Endothelial cell (in vitro differentiated cells): ENCODE measurements around the gene EFCAB6. TPM values are rescaled to one million over a fixed set of nuclear protein-coding genes. Genes with fewer than 3 reads are reported as not detected.

Source experiments
- DNase-seq: peaks from one replicate; pipeline ENCODE4 v3.0.0; 2021; ENCODE audit warnings: low spot score
- H3K27ac Mint-ChIP-seq: one replicate; pipeline ENCODE4 v1.8.0; 2021; ENCODE audit warnings: mixed read lengths, inconsistent platforms; ENCODE audit not compliant: unreplicated experiment
- H3K27me3 Mint-ChIP-seq: one replicate; pipeline ENCODE4 v1.8.0; 2021; ENCODE audit warnings: mild to moderate bottlenecking, moderate library complexity, mixed read lengths, inconsistent platforms; ENCODE audit not compliant: unreplicated experiment
- H3K36me3 Mint-ChIP-seq: one replicate; pipeline ENCODE4 v1.8.0; 2021; ENCODE audit warnings: mild to moderate bottlenecking, low read depth, mixed read lengths, inconsistent platforms; ENCODE audit not compliant: unreplicated experiment
- H3K4me1 Mint-ChIP-seq: one replicate; pipeline ENCODE4 v1.8.0; 2021; ENCODE audit warnings: mild to moderate bottlenecking, mixed read lengths, inconsistent platforms; ENCODE audit not compliant: unreplicated experiment
- H3K4me3 Mint-ChIP-seq: one replicate; pipeline ENCODE4 v1.8.0; 2021; ENCODE audit warnings: mild to moderate bottlenecking, mixed read lengths, inconsistent platforms; ENCODE audit not compliant: unreplicated experiment
- H3K9me3 Mint-ChIP-seq: one replicate; pipeline ENCODE4 v1.8.0; 2021; ENCODE audit warnings: mixed read lengths, inconsistent platforms; ENCODE audit not compliant: unreplicated experiment
- CTCF ChIP-seq: fragments of 200-600 bp; sonication (generic); IDR thresholded peaks from one replicate; pipeline ENCODE4 v1.5.0; 2021; ENCODE audit warnings: antibody characterized with exemption; ENCODE audit not compliant: unreplicated experiment
- total RNA-seq: library from RNA; stranded (reverse); fragmentation: NEBNext Ultra II Directional; extraction: Animal tissue kit (Norgen Biotek cat#: 25700); gene quantifications from one replicate; pipeline ENCODE4 v1.2.1, GENCODE V29; 2021; ENCODE audit not compliant: unreplicated experiment

The EFCAB6 gene
- total RNA-seq, 1 donor from 2014 or later = 0.69 TPM

GRCh38 chr22:43714104-43714503, 98.0 kb downstream of the EFCAB6 start:
- H3K27me3 Mint-ChIP-seq = no peaks in the 10 kb centered on the region
- no peak overlapping the region for H3K4me3 Mint-ChIP-seq

DNA sequence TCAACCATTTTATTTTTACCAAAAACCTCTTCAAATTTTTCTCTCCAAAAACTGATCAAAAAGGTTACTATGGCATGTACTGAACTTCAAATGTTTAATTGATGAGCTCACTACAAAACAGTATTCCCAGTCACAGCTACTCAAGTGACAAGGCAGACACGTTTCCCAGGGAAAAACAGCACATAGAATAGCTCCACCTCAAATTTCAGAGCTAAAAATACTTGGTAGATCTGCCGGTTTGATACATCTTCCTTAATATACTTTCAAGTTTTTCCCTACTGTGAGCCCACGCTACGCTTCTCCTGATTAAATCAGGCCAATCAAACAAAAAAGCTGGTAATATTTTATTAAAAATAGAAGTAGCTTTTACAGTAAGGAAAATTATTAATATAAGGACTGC, 100.4 kb downstream of the EFCAB6 start:
- H3K4me1 Mint-ChIP-seq = peaks cover 3% of the 10 kb centered on the region
- H3K27ac Mint-ChIP-seq = no peak overlapping the region
- H3K9me3 Mint-ChIP-seq = no peaks in the 10 kb centered on the region
- H3K4me3 Mint-ChIP-seq = no peak overlapping the region
- no peak for DNase-seq
- no peaks in the 10 kb centered on the region for H3K27me3 Mint-ChIP-seq
- TF ChIP-seq CTCF = no peak
- no peaks in the 10 kb centered on the region for H3K36me3 Mint-ChIP-seq

More at GRCh38 chr22:43714104-43714503, 98.0 kb downstream of the EFCAB6 start:
- TF ChIP-seq CTCF = no peak
- no peak for DNase-seq
- H3K36me3 Mint-ChIP-seq = no peaks in the 10 kb centered on the region
- H3K9me3 Mint-ChIP-seq = no peaks in the 10 kb centered on the region
- H3K27ac Mint-ChIP-seq = no peak overlapping the region
- H3K4me1 Mint-ChIP-seq = peaks cover 3% of the 10 kb centered on the region

DNA sequence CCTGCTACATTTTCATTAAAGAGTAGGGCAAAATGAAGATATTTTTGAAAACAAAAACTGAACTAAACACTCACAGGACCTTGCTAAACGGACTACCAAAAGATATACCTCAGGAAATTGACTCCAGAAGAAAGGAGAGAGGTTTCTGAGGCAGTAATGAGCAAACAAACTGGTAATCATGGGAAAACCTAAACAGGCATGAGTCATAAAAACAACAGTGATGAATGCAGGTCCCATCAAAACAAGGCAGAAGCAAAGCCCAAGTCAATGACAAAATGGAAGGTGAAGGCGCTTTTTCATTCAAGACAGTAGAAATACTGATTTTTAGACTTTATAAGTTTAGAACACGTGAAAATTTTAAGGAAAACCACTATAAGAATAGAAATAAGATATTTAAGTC, 104.5 kb downstream of the EFCAB6 start:
- H3K36me3 Mint-ChIP-seq = no peaks in the 10 kb centered on the region
- TF ChIP-seq CTCF = no peak

GRCh38 chr22:43706571-43707328, 105.4 kb downstream of the EFCAB6 start:
- H3K4me3 Mint-ChIP-seq = no peak overlapping the region
- H3K27me3 Mint-ChIP-seq = no peaks in the 10 kb centered on the region
- H3K9me3 Mint-ChIP-seq = no peaks in the 10 kb centered on the region
- H3K36me3 Mint-ChIP-seq = no peaks in the 10 kb centered on the region
- no peak for TF ChIP-seq CTCF
- no peak overlapping the region for H3K27ac Mint-ChIP-seq
- DNase-seq = no peak
- peaks cover 3% of the 10 kb centered on the region for H3K4me1 Mint-ChIP-seq

More for the DNA sequence above, 104.5 kb downstream of the EFCAB6 start:
- Mint-ChIP-seq H3K4me1 (peaks cover 3% of the 10 kb centered on the region), H3K27me3 (no peaks in the 10 kb centered on the region), H3K4me3 (no peak overlapping the region), H3K27ac (no peak overlapping the region), H3K9me3 (no peaks in the 10 kb centered on the region)
- DNase-seq = no peak

DNA sequence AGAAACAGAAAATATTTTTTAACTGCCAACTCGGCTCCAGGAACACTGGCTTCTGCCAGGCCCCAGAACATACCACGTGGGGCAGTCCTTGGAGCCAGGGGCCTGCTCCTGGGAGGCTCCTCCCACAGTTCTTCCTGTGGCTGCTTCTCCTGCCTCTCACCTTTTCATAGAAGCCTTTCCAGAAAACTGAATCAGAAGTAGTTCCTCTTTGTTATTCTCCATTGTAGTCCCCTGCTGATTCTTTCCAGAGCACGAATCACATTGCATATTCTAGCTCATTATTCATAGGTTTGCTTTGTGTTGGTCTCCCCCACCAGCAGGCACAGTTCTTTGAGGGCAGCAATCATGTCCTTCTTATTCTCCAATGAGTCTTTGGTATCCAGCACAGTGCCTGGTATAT, 106.0 kb downstream of the EFCAB6 start:
- TF ChIP-seq CTCF = no peak
- H3K4me3 Mint-ChIP-seq = no peak overlapping the region
- no peak overlapping the region for H3K27ac Mint-ChIP-seq
- H3K36me3 Mint-ChIP-seq = no peaks in the 10 kb centered on the region
- H3K9me3 Mint-ChIP-seq = no peaks in the 10 kb centered on the region
- no peaks in the 10 kb centered on the region for H3K27me3 Mint-ChIP-seq
- peaks cover 3% of the 10 kb centered on the region for H3K4me1 Mint-ChIP-seq
- no peak for DNase-seq
